Measurements from ENCODE around the gene AREG. TPM values are rescaled to one million over a fixed set of nuclear protein-coding genes. Genes with fewer than 3 reads are reported as not detected.

Gene AREG
- total RNA-seq, 4 donors from 2014 or later, result 0.26 to 0.28 TPM; not detected in 2

DNA sequence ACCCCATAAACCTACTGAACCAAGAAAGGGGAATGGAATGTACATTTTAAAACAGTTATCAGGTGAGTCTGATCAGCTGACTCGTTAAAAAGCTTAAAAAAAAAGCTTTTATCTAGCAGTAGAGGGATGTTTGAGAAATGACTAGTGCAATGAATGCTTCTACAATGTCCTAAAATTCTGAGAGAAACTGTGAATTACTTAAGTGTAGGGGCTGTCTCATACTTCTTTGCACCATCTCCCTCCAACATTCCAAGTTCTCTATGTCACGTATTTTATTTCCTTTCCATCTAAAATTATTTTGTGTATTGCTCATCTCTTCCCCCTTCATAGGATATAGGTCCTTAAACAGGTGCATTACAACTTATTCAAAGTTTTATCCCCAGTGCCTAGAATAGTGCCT, 11.9 kb upstream of the AREG start:
- no peaks in the 10 kb centered on the region for H3K4me1 ChIP-seq
- no peak for DNase-seq
- TF ChIP-seq POLR2A (IDR thresholded peaks at IDR 0.05) (no peak), CTCF (IDR thresholded peaks at IDR 0.05) (no peak)
- intact Hi-C loops (cut with DNase I; ENCODE audit: low total_unique reads), result no loop called here
- H3K36me3 ChIP-seq, result no peaks in the 10 kb centered on the region
- no peak overlapping the region for H3K27ac ChIP-seq
- H3K27me3 ChIP-seq, result no peaks in the 10 kb centered on the region
- no peaks in the 10 kb centered on the region for H3K9me3 ChIP-seq
- no peak overlapping the region for H3K4me3 ChIP-seq

DNA sequence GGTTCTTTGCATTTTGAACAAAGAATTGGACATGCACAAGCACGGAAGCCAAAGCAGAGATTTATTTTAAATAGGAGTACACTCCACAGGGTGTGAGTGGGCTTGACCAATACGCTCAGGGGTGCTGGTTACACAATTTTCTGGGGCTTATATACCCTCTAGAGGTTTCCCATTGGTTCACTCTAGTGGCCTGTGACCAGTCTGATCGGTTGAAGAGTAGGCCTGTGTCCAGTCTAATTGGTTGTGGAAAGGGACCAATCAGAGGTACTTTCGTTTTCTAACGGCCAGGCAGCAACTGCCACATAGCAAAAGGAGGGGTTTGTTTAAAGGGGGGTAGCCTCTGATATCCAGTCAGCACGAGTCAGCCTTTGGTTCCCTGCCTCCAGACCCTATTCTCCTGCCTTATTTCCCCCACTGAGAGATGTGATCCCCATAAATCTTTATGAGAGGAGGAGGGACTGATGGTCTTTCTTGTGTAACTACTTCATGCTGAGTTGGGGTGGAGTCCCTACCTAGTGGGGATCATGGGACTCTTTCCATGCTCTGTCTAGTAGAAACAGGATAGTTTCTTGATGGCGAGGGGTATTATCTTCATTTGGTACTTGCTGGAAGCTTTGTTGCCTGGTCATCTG, 11.3 kb upstream of the AREG start:
- intact Hi-C loops (cut with DNase I; ENCODE audit: low total_unique reads), result no loop called here

DNA sequence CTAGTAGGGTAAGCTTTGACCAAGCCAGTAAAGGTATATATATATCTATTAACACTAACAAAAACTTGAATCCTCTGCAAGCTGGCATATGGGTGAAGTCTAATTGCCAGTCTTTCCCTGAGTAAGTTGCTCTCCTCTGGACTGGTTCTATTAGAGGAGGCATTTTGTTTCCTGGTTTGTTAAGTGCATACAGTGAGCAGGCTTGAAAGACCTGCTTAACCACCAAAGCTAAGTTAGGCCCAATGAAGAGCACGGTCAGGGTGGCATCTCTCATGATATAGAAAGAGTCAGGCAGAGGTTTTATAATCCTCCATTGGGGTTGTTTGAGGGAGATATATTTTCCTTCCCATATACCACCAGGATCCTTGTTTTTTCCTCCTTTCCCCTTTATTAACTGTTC, 9.6 kb upstream of the AREG start:
- Histone ChIP-seq H3K27ac (no peak overlapping the region), H3K4me3 (no peak overlapping the region), H3K4me1 (no peaks in the 10 kb centered on the region), H3K27me3 (no peaks in the 10 kb centered on the region), H3K36me3 (no peaks in the 10 kb centered on the region), H3K9me3 (no peaks in the 10 kb centered on the region)
- intact Hi-C loops (cut with DNase I; ENCODE audit: low total_unique reads), result no loop called here
- no peak for DNase-seq
- TF ChIP-seq CTCF (IDR thresholded peaks at IDR 0.05) (no peak), POLR2A (IDR thresholded peaks at IDR 0.05) (no peak)

More for the DNA sequence above, 11.3 kb upstream of the AREG start:
- H3K27ac ChIP-seq, result no peak overlapping the region
- no peak for TF ChIP-seq POLR2A (IDR thresholded peaks at IDR 0.05)
- no peak for TF ChIP-seq CTCF (IDR thresholded peaks at IDR 0.05)
- H3K4me1 ChIP-seq, result no peaks in the 10 kb centered on the region
- DNase-seq, result no peak
- no peak overlapping the region for H3K4me3 ChIP-seq
- no peaks in the 10 kb centered on the region for H3K36me3 ChIP-seq
- no peaks in the 10 kb centered on the region for H3K27me3 ChIP-seq
- H3K9me3 ChIP-seq, result no peaks in the 10 kb centered on the region

GRCh38 chr4:74437866-74438265, 7.1 kb upstream of the AREG start:
- Histone ChIP-seq H3K4me3 (no peak overlapping the region), H3K9me3 (no peaks in the 10 kb centered on the region), H3K36me3 (no peaks in the 10 kb centered on the region), H3K27ac (no peak overlapping the region), H3K4me1 (no peaks in the 10 kb centered on the region), H3K27me3 (no peaks in the 10 kb centered on the region)
- intact Hi-C loops (cut with DNase I; ENCODE audit: low total_unique reads), result no loop called here
- TF ChIP-seq POLR2A (IDR thresholded peaks at IDR 0.05), result no peak
- DNase-seq, result no peak

GRCh38 chr4:74438661-74439060, 6.3 kb upstream of the AREG start:
- no peak for DNase-seq
- Histone ChIP-seq H3K36me3 (no peaks in the 10 kb centered on the region), H3K27me3 (no peaks in the 10 kb centered on the region), H3K9me3 (no peaks in the 10 kb centered on the region), H3K4me1 (no peaks in the 10 kb centered on the region), H3K27ac (no peak overlapping the region), H3K4me3 (no peak overlapping the region)
- intact Hi-C loops (cut with DNase I; ENCODE audit: low total_unique reads), result no loop called here
- TF ChIP-seq CTCF (IDR thresholded peaks at IDR 0.05), result no peak
- no peak for TF ChIP-seq POLR2A (IDR thresholded peaks at IDR 0.05)

DNA sequence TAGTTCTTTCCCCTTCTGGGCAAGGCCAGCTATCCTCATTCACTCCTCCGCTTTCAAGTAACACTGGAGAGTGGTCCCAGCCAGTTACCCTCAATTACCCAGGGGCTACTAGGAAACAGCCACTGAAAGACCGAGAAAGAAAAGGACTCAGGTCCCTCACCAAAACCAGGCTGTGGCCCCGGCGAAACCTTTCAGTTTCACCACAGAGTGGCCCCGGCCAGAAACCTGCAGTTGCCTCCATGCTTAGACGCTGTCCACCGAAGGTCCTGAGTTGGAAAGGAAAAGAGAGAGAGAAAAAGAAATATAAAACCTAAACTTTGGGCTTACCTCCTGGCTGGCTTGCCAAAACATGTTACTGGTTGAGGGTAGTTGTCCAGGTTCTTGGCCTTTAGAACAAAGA, 5.0 kb upstream of the AREG start:
- Histone ChIP-seq H3K9me3 (no peaks in the 10 kb centered on the region), H3K4me3 (no peak overlapping the region), H3K27ac (no peak overlapping the region), H3K27me3 (no peaks in the 10 kb centered on the region), H3K4me1 (no peaks in the 10 kb centered on the region), H3K36me3 (no peaks in the 10 kb centered on the region)
- TF ChIP-seq POLR2A (IDR thresholded peaks at IDR 0.05), result no peak
- TF ChIP-seq CTCF (IDR thresholded peaks at IDR 0.05), result no peak
- no peak for DNase-seq
- intact Hi-C loops (cut with DNase I; ENCODE audit: low total_unique reads), result no loop called here
